Measurements from ENCODE around the gene STMP1.

STMP1 gene

DNA sequence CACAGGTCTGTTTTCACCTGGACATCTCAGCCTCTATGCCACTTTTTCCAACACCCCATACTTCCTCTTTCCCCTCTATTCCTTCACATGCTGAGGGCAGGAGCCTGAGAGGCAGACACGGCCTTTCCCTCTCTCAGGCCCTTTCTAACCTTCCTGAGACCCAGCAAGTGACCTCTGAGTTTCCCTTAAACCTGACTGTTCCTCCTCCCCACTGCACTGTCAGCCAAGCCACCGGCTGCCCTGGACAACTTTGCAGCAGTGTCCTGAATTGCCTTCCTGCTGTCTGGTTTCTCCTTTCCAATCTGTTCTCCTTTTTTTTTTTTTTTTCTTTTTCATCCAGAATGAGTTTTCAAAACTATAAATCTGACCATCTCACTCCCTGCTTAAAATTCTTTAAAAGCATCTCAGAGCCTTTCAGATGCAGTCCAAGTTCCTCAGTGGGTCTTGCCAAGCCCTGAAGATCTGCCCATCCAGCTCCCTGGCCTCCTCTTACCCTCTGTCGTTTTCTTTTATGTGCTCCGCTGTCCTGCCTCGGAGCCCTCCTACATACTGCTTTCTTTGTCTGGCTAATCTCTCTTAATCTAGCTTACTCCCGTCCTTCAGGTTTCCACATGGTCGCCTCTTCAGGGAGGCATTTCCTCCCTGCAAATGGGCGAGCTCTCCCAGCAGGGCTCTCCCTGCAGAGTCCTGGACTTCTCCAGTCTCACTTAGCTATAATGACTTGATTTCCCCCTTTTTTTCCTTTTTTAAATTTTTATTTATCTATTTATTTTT lies 35.1 kb downstream of the STMP1 start:
- DNase-seq (ENCODE audit: low read depth), result no peak

DNA sequence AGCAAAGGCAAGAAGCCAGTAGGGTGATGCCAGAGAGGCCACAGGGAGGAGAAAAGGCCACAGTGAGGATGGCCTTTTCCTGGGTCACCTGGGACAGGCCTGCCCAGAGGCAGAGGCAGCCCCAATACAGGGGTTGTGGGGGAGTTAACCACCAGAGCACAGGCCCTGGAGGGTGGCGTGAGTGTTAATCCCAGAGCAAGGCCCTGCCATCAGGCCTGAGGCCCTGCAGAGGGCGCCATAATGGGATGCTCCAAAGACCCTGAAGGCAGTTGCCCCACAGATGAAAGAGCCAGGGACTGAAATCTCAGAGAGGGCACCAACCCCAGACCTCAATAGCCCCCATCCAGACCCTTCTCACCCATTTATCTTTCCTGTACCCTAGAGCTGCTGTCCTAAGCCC lies 41.8 kb downstream of the STMP1 start:
- DNase-seq (ENCODE audit: low read depth), result no peak

DNA sequence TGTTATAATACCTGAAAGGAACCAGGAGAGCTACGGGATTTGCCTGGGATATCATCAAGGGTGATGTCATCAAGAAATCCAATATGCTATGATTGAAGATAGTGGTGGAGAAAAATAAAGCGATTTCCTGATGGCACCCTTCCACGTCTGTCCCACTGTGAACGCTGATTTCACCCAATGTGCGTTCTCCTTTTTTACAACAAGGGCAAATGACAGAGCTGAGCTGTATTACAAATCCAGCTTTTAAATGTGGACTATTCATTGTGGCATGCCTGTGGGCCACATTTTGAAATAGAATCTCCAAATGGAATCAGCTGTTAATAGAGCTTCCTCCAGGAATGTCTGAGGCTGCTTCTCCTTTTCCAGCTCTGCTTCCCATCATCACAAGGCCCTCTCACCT lies 42.4 kb downstream of the STMP1 start:
- no peak for DNase-seq (ENCODE audit: low read depth)

DNA sequence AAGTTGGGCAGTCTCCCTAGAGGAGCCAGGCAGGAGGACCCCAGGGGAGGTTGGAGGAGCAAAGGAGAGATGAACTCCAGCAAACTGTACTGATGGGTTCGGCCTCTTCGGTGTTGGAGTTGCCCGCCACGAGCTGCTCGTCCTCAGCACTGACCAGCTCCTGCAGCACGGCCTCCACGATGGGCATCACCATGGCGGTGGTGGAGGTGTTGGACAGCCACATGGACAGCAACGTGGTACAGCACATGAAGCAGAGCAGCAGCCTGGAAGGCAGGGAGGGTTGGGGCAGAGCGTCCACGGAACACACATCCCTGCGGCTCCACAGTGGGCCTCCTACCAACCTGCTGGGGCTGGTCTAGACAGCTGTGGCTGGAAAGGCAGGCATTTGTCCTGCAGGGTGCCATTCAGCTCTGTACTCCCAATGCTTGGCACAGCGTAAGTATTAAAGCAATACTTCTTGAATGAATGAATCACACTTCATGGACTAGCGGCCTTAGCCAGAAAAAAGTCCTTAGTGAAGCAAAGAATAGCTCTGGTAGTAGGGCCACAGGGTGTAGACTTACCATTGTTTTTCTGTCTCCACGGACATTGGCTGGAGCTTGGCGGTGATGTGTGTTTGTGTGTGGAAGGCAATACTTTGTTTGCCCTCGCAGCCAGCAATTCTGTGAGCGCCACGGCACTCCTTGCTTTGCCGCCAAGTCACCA lies 43.9 kb downstream of the STMP1 start:
- DNase-seq (ENCODE audit: low read depth), result no peak

- DNase-seq (ENCODE audit: low read depth), result peak; percentile 56
Measured at GRCh38 chr7:135706858-135707569, 44.7 kb downstream of the STMP1 start.

GRCh38 chr7:135707570-135707966 lies 45.3 kb downstream of the STMP1 start:
- DNase-seq (ENCODE audit: low read depth), result no peak

DNA sequence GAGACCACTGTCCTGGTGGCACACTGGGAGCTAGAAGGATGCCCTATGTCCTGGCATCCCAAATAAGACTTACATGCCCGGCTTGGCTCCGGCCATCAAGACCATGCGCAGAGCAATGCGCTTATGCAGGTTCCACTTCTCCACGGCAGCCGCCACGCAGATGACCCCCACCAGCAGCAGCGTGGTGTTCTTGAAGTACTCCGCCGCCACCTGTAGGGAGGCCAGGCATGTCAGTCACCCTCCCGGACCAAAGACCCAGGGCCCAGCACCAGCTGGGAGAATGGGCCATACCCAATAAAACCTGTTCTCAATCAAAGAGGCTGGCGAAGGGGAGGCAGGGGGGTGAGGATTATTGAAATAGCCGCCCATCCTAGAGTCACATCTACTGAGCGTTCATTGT lies 45.7 kb downstream of the STMP1 start:
- no peak for DNase-seq (ENCODE audit: low read depth)

GRCh38 chr7:135709508-135709907 lies 47.2 kb downstream of the STMP1 start:
- no peak for DNase-seq (ENCODE audit: low read depth)

DNA sequence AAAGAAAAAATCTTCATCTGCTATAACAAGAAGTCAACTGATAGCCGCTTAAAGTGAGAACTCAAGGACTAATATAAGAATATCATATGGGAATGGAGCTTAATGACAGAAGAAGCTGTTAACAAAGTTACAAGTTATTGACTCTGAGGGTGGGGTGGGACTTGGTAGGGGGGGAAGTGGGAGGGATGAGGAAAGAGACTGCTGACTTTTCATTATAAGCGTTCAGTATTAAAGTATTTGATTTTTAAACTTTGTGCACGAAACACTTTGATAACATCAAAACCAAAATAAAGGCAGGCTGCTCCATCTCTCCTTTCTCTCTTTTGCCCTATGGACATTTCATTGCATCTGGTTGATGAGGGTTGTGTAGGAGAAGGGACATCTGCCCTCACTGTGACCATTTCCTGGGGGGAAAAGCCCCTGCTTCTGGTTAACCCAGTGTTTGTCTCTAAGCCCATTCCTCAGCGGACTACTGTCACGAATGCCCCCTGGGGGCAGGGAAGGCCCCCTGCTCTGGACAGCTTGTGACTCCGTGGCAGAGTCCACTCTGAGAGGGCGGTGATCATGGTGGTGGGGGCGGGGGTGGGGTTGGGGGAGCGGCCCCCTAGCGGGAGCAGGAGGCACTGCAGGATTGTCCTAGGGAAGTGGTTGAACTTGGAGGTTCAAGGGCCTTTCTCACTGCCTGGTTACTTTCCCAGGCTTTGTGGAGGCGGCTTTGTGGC lies 48.3 kb downstream of the STMP1 start:
- peak; percentile 47 for DNase-seq (ENCODE audit: low read depth)

DNA sequence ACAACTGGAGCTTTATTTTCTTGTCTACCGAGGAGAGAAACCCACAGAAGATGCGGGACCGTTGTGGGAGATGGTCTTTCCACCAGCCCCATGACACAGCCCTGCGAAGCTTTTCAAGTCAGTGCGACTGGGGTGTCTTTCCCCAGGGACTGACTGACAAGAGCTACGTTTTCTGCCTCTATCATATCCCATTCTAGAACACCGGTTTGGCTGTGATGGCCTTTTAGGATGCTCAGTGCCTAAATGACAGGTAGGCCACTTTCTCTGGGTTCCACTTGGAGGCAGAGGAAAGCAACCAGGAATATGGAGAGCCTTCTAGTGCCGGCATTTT lies 48.8 kb downstream of the STMP1 start:
- DNase-seq (ENCODE audit: low read depth), result no peak

- DNase-seq (ENCODE audit: low read depth), result peak; percentile 8
Measured at GRCh38 chr7:135712182-135712782, 50.0 kb downstream of the STMP1 start.

- DNase-seq (ENCODE audit: low read depth), result no peak
Measured at GRCh38 chr7:135712796-135713195, 50.5 kb downstream of the STMP1 start.

GRCh38 chr7:135713836-135714470 lies 51.6 kb downstream of the STMP1 start:
- DNase-seq (ENCODE audit: low read depth), result peak; percentile 55

GRCh38 chr7:135714534-135715009 lies 52.3 kb downstream of the STMP1 start:
- peak; percentile 96 for DNase-seq (ENCODE audit: low read depth)

GRCh38 chr7:135715055-135715522 lies 52.8 kb downstream of the STMP1 start:
- DNase-seq (ENCODE audit: low read depth), result no peak

- DNase-seq (ENCODE audit: low read depth), result no peak
Measured at GRCh38 chr7:135715673-135716072, 53.4 kb downstream of the STMP1 start.

DNA sequence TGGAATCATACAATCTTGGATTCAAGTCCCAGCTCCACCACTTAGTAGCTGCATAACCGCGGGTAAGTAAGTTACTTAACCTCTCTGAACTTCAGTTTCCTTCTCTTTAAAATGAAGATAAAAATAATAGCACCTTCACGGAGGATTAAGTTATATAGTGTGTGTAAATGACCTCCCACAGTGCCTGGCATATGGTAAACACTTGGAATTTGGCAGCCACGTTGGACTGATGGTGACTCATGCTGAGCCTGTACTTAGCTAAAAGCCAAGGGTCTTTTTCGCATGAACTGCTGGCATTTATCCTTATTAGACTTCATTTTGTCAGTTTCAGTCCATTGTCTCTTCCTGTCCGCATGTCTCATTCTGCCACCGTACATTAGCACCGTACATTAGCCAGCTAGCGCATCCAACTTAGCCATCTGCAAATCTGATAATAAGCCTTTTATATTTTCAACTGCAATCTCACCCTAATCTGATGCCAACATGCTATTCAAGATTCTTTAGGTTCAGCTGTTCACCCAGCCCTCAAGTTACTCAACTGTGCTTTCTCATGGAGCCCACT lies 54.4 kb downstream of the STMP1 start:
- peak; percentile 86 for DNase-seq (ENCODE audit: low read depth)

DNA sequence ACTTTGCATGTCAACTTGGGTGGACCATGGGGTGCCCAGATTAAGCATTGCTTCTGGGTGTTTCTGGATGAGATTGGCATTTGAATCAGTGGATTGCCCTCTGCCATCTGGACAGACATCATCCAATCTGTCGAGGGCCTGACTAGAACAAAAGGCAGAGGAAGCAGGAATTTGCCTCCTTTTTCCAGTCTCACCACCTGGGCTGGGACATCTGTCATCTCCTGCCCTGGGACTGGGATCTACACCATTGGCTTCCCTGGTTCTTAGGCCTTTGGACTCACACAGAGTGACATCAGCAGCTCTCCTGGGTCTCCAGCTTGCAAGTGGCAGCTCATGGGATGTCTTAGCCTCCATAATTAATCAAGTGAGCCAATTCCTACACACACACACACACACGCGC lies 55.4 kb downstream of the STMP1 start:
- DNase-seq (ENCODE audit: low read depth), result no peak

GRCh38 chr7:135718219-135718618 lies 55.9 kb downstream of the STMP1 start:
- no peak for DNase-seq (ENCODE audit: low read depth)

DNA sequence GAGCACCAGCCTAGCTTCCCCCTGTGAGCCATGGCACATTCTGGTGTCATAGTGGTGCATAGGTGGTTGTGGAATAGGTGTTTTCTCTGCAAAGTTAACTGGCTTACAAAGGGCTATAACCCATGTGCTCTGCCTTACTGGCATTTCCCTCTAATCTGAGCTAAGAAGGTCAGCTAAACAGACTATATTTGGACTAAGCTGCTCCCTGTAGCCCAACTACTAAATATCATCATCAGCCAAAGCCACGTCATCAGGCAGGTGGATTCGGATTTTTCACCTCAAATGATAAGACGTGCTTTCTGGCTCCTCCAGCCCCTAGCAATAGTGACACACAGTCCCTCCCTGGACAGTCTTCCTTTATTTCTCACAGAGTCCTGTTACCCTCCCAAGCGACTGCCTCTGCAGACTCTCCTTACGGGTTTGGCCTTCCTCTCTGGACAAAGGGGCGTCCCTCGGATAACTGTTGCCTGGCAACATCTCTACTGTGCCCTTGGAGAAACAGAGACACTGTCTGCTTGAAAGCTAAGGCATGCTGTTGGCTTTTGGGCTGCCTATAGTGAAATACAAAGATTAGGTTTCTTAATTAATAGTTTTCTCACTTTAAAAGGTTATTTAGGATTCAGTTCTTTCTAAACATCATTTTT lies 56.6 kb downstream of the STMP1 start:
- DNase-seq (ENCODE audit: low read depth), result no peak

All from ELR (cell line).